ENCODE measurements around the gene BANF2.

Gene BANF2

DNA sequence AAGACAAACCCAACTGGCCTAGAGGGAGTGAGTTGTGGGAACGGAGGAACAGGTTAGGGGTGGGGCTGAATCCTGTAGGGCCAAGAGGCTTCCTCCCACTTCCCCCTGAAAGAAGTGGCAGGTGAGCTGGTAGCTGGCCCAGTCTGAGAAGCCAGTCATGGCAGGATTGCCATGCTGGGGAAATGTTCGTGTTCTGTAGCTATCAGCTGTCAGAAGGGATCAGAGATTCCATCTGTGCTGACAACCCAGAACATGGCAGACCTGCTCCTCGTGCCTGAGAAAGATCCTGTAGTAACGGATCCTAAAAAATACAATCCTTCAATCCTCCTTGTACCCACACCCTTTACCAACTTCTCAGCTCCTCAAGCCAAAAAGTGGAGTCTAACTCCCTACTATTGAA is 43.0 kb downstream of the BANF2 start:
- H3K27me3 ChIP-seq: peaks cover 4% of the 10 kb centered on the region
- TF ChIP-seq, protein P1, sequence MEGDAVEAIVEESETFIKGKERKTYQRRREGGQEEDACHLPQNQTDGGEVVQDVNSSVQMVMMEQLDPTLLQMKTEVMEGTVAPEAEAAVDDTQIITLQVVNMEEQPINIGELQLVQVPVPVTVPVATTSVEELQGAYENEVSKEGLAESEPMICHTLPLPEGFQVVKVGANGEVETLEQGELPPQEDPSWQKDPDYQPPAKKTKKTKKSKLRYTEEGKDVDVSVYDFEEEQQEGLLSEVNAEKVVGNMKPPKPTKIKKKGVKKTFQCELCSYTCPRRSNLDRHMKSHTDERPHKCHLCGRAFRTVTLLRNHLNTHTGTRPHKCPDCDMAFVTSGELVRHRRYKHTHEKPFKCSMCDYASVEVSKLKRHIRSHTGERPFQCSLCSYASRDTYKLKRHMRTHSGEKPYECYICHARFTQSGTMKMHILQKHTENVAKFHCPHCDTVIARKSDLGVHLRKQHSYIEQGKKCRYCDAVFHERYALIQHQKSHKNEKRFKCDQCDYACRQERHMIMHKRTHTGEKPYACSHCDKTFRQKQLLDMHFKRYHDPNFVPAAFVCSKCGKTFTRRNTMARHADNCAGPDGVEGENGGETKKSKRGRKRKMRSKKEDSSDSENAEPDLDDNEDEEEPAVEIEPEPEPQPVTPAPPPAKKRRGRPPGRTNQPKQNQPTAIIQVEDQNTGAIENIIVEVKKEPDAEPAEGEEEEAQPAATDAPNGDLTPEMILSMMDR (IDR thresholded peaks at IDR 0.05; ENCODE audit: low read depth, low read length): no peak
- no peaks in the 10 kb centered on the region for H3K36me3 ChIP-seq
- no peaks in the 10 kb centered on the region for H3K9me3 ChIP-seq
- H3K4me3 ChIP-seq (ENCODE audit: low read depth, low read length): no peak overlapping the region
- no peak for DNase-seq
- H3K4me1 ChIP-seq: no peaks in the 10 kb centered on the region

DNA sequence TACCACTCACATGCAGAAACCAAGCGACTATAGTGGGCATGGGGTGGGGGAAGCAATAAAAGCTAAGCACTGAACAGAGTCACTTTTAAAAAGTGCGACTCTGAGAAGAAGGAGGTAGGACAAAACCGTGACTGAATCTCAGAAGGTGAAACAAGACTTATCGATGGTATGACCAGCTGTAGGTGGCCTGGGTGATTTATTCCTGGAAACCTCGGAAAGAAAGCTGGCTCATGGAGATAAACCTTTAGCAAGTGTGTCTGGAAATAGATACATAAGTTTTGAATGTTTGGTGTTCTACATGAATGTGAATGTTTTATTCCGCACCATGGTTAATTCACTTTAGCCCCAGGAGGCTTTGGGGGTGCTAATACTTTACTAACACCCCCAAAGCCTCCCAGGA is 43.9 kb downstream of the BANF2 start:
- Histone ChIP-seq H3K27me3 (peaks cover 5% of the 10 kb centered on the region), H3K4me1 (no peaks in the 10 kb centered on the region), H3K36me3 (no peaks in the 10 kb centered on the region), H3K9me3 (no peaks in the 10 kb centered on the region), H3K4me3 (ENCODE audit: low read depth, low read length) (no peak overlapping the region)
- no peak for DNase-seq
- TF ChIP-seq, protein P1 (IDR thresholded peaks at IDR 0.05; ENCODE audit: low read depth, low read length): no peak

DNA sequence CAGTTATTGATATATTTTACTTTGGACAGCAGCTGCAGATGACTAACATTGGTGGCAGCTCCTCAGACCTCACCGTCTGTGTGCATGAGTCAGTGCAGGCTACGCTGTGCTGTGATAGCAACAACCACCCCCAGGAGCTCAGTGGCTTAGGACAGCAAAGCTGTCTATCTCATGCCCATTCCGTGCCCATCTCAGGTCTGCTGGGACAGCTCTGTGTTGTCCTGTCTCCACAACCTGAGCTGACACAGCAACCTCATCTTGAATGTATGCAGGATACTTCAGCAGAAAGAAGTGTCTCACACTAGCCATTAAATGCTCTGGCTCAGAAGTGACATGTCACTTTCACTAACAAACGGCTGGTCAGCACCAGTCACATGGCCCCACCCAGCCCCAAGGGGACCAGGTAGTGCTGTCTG is 47.7 kb downstream of the BANF2 start:
- no peaks in the 10 kb centered on the region for H3K36me3 ChIP-seq
- DNase-seq: no peak
- TF ChIP-seq, protein P1 (IDR thresholded peaks at IDR 0.05; ENCODE audit: low read depth, low read length): no peak
- no peaks in the 10 kb centered on the region for H3K4me1 ChIP-seq
- H3K27me3 ChIP-seq: peaks cover 11% of the 10 kb centered on the region
- H3K9me3 ChIP-seq: no peaks in the 10 kb centered on the region
- no peak overlapping the region for H3K4me3 ChIP-seq (ENCODE audit: low read depth, low read length)

DNA sequence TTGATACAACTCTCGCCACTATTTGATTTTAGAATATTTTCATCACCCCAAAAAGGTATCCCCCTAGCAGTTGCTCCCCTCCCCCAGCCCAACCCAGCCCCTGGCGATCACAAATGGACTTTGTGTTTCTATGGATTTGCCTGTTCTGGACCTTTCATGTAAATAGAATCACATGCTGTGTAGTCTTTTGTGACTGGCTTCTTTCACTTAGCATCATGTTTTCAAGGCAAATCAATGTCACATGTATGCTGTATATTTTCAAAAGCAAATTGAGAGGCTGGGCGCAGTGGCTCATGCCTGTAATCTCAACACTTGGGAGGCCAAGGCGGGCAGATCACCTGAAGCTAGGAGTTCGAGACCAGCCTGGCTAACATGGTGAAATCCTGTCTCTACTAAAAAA is 48.5 kb downstream of the BANF2 start:
- Histone ChIP-seq H3K9me3 (no peaks in the 10 kb centered on the region), H3K27me3 (peaks cover 15% of the 10 kb centered on the region), H3K36me3 (no peaks in the 10 kb centered on the region), H3K4me3 (ENCODE audit: low read depth, low read length) (no peak overlapping the region), H3K4me1 (no peaks in the 10 kb centered on the region)
- DNase-seq: no peak
- TF ChIP-seq, protein P1 (IDR thresholded peaks at IDR 0.05; ENCODE audit: low read depth, low read length): no peak

DNA sequence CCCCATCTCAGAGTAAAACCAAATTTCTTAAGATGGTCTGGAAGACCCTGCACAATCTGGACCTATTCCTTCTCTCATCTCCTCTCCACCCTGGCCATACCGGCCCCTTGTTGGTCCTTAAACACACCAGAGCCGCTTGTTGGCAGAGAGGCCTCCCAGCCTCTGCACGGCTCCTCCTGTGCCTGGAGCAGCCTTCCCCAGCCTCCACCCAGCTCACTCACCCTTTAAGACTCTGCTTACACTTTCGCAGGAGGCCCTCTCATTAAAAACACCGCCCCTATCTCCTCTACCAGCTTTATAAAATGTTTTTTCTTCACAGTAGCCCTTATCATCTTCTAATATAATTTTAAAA is 49.8 kb downstream of the BANF2 start:
- Histone ChIP-seq H3K9me3 (no peaks in the 10 kb centered on the region), H3K4me1 (no peaks in the 10 kb centered on the region), H3K27me3 (peaks cover 21% of the 10 kb centered on the region), H3K36me3 (no peaks in the 10 kb centered on the region), H3K4me3 (ENCODE audit: low read depth, low read length) (no peak overlapping the region)
- TF ChIP-seq, protein P1 (IDR thresholded peaks at IDR 0.05; ENCODE audit: low read depth, low read length): no peak
- no peak for DNase-seq

DNA sequence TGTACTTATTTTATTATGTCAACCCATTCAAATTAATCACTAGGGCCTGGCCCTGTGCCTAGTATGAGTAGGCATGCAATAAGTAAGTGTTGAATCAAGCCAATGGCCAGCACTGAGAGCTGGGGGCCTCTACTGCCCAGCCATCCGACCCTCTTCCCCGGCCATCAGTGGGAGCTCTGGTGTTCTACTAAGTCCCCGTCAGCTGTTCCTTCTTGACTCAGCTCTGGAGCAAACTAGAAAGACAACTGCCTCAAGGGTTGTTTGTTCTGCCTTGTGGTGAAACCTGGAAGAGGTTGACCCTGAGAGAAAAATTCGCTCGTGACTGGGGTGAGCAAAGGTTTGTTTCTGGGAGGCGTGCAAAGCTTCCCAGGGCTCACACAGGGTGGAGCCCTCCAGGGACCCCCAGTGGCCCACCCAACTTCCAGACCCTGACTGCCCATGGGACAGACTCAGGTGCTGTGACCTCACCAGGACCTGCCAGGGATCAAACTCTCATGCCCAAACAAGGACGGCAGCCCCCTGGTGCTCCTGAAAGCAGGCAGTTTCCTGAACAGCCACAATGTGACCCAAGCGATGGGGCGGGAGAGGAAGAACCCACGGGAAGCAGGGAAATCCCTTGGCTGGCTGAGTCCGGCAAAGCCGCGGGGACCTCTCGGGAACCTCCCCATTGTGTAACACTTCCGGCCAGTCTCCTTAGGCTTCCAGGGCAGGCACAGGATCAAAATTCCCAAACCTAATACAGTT is 50.4 kb downstream of the BANF2 start:
- no peaks in the 10 kb centered on the region for H3K4me1 ChIP-seq
- TF ChIP-seq, protein P1 (IDR thresholded peaks at IDR 0.05; ENCODE audit: low read depth, low read length): no peak
- H3K4me3 ChIP-seq (ENCODE audit: low read depth, low read length): no peak overlapping the region
- no peaks in the 10 kb centered on the region for H3K36me3 ChIP-seq
- H3K27me3 ChIP-seq: peaks cover 21% of the 10 kb centered on the region
- DNase-seq: no peak
- no peaks in the 10 kb centered on the region for H3K9me3 ChIP-seq

Data from BE2C (cell line).